Endothelial cell of umbilical vein (primary cell): Measurements from ENCODE around the gene POLE. TPM values are rescaled to one million over a fixed set of nuclear protein-coding genes. Genes with fewer than 3 reads are reported as not detected.

Source experiments
- BruUV-seq: library from RNA; stranded (reverse); fragments of 400-500 nt; replicated peaks from 2 replicates; lab custom pipeline; 2021; lab: Mats Ljungman, UMichigan
- CTCF ChIA-PET: fragments of 300-600, 350-600 bp; sonication (Branson Sonifier 250); formaldehyde crosslinking; loops from one replicate; lab custom pipeline; 2021; ENCODE audit warnings: antibody characterized with exemption, inconsistent platforms; lab: Charles Lee
- POLR2A ChIA-PET: fragments of 300-600, 350-600 bp; sonication (Branson Sonifier 250); formaldehyde crosslinking; loops from one replicate; lab custom pipeline; 2021; ENCODE audit warnings: antibody characterized with exemption, inconsistent platforms; lab: Charles Lee
- DNase-seq: peaks from one replicate; pipeline ENCODE4 v3.0.0-alpha.2; 2011; ENCODE audit warnings: low read depth, low spot score
- FAIRE-seq: peaks from 2 replicates; lab custom pipeline; 2011; peaks lifted over from hg19 to GRCh38; lab: Jason Lieb, UNC
- H2AFZ ChIP-seq: 2 replicates; pipeline ENCODE4 v1.6.0; 2012; ENCODE audit warnings: low read depth, low read length, control low read depth, inconsistent platforms
- H3K27ac ChIP-seq: 2 replicates; pipeline ENCODE4 v1.5.1; 2011; ENCODE audit warnings: low read depth, mild to moderate bottlenecking, control low read depth, low read length, moderate library complexity; ENCODE audit not compliant: insufficient read depth
- H3K27me3 ChIP-seq, 2 experiments: 2 replicates each; pipeline versions ENCODE4 v1.6.0 to v1.6.1; 2011; ENCODE audit warnings: low read length in 2 of 2, mixed read lengths in 1 of 2; ENCODE audit not compliant: control insufficient read depth in 2 of 2, insufficient read depth in 2 of 2
- H3K36me3 ChIP-seq, 2 experiments: 2 replicates in 1 of 2; 3 replicates in 1 of 2; pipeline ENCODE4 v1.5.1; 2011; ENCODE audit warnings: low read length in 2 of 2, mild to moderate bottlenecking in 1 of 2, moderate library complexity in 1 of 2; ENCODE audit not compliant: control insufficient read depth in 2 of 2, insufficient read depth in 2 of 2; ENCODE audit errors: extremely low read depth in 1 of 2
- H3K4me1 ChIP-seq: 3 replicates; pipeline ENCODE4 v1.5.1; 2011; ENCODE audit warnings: mild to moderate bottlenecking, low read length; ENCODE audit not compliant: control insufficient read depth, insufficient read depth; ENCODE audit errors: extremely low read depth
- H3K4me2 ChIP-seq: 2 replicates; pipeline ENCODE4 v1.6.1; 2011; ENCODE audit warnings: low read length, control low read depth, mixed read lengths; ENCODE audit not compliant: insufficient read depth
- H3K4me3 ChIP-seq, 3 experiments: fragments of 200-600 bp in 1 of 3; sonication (generic), shearing (Covaris generic) in 1 of 3; replicated peaks in 1 of 3; 2 replicates each; pipeline ENCODE4 v1.5.1; 2011 to 2016; ENCODE audit warnings: control low read depth in 3 of 3, low read length in 3 of 3, mild to moderate bottlenecking in 2 of 3, inconsistent platforms in 1 of 3, low read depth in 1 of 3, moderate library complexity in 1 of 3; ENCODE audit not compliant: insufficient read depth in 1 of 3
- H3K79me2 ChIP-seq: 2 replicates; pipeline ENCODE4 v1.6.0; 2012; ENCODE audit warnings: low read length, inconsistent platforms; ENCODE audit not compliant: control insufficient read depth, insufficient read depth
- H3K9ac ChIP-seq: replicated peaks from 2 replicates; pipeline ENCODE3; 2011; ENCODE audit warnings: low read length, control low read depth; ENCODE audit not compliant: insufficient read depth; ENCODE audit errors: extremely low read depth
- H3K9me1 ChIP-seq: replicated peaks from 3 replicates; pipeline ENCODE4 v1.6.0; 2011; ENCODE audit warnings: mild to moderate bottlenecking, low read length; ENCODE audit not compliant: control insufficient read depth, insufficient read depth; ENCODE audit errors: extremely low read depth
- H3K9me3 ChIP-seq: replicated peaks from 2 replicates; pipeline ENCODE4 v1.5.1; 2012; ENCODE audit warnings: low read length, inconsistent platforms; ENCODE audit not compliant: control insufficient read depth, insufficient read depth
- H4K20me1 ChIP-seq: replicated peaks from 2 replicates; pipeline ENCODE3; 2011; ENCODE audit warnings: mild to moderate bottlenecking, low read length; ENCODE audit not compliant: control insufficient read depth, insufficient read depth; ENCODE audit errors: extremely low read depth
- EZH2 ChIP-seq: IDR thresholded peaks from 2 replicates; pipeline ENCODE4 v1.6.1; 2012; ENCODE audit warnings: borderline replicate concordance, low read depth, mild to moderate bottlenecking, moderate library complexity, low read length, inconsistent platforms; ENCODE audit not compliant: severe bottlenecking
- FOS ChIP-seq: IDR thresholded peaks from 2 replicates; pipeline ENCODE4 v1.6.1; 2011; ENCODE audit warnings: mild to moderate bottlenecking, low read length, moderate library complexity, borderline replicate concordance; ENCODE audit not compliant: insufficient read depth
- GATA2 ChIP-seq: IDR thresholded peaks from 2 replicates; pipeline ENCODE4 v1.7.0; 2011; ENCODE audit warnings: low read depth, mild to moderate bottlenecking, moderate library complexity, mixed read lengths, low read length; ENCODE audit not compliant: insufficient read length, insufficient read depth
- JUN ChIP-seq: IDR thresholded peaks from 2 replicates; pipeline ENCODE4 v1.6.1; 2011; ENCODE audit warnings: borderline replicate concordance, low read depth; ENCODE audit not compliant: insufficient read length, insufficient read depth
- MYC ChIP-seq: IDR thresholded peaks from one replicate; pipeline ENCODE4 v1.6.1; 2011; ENCODE audit warnings: mild to moderate bottlenecking, low read depth, low read length
- POLR2A ChIP-seq: IDR thresholded peaks from 2 replicates; pipeline ENCODE4 v1.6.1; 2012; ENCODE audit warnings: low read depth, mild to moderate bottlenecking, control low read depth, low read length
- POLR2AphosphoS5 ChIP-seq: IDR thresholded peaks from 2 replicates; pipeline ENCODE4 v1.6.1; 2012; ENCODE audit warnings: low read depth, mild to moderate bottlenecking, control low read depth, low read length, moderate library complexity; ENCODE audit not compliant: insufficient read depth
- dilution Hi-C: fragments of 300-500 bp; cut with MboI; formaldehyde crosslinking; loops from one replicate; pipeline ENCODE4 v1.15.0; 2019; ENCODE audit warnings: low sequenced_read_pairs; ENCODE audit not compliant: extremely low pct_ligation_motif_present
- intact Hi-C: fragments of 100-400 bp; cut with micrococcal nuclease; formaldehyde crosslinking; loops from one replicate; pipeline ENCODE4 v1.10.0; 2022
- polyA plus RNA-seq, 4 experiments: library from polyadenylated mRNA; depleted of rRNA in 3 of 4; stranded (reverse) in 3 of 4; unstranded in 1 of 4; fragments of >200 nt; gene quantifications; 2 replicates each; pipeline versions ENCODE4 v1.2.1 to v1.2.3, GENCODE V29; 2011 to 2012; ENCODE audit warnings: missing spikeins in 1 of 4
- total RNA-seq: library from RNA; stranded (reverse); gene quantifications from 2 replicates; pipeline ENCODE4 v1.2.3, GENCODE V29; 2021
- TF ChIP-seq, protein P1 (sequence below), 2 donors: IDR thresholded peaks; 1 replicate in 1 of 2; 2 replicates in 1 of 2; pipeline ENCODE4 v1.5.1; 2011; ENCODE audit warnings: low read length in 2 of 2, mild to moderate bottlenecking in 2 of 2, moderate library complexity in 2 of 2, control low read depth in 1 of 2, inconsistent platforms in 1 of 2, low read depth in 1 of 2; ENCODE audit not compliant: insufficient read depth in 1 of 2; ENCODE audit errors: extremely low read depth in 1 of 2
- TF ChIP-seq, protein P2 (sequence below): IDR thresholded peaks from 2 replicates; pipeline ENCODE4 v1.6.1; 2011; ENCODE audit not compliant: insufficient read depth, insufficient read length

Gene POLE
- total and polyA plus RNA-seq, 2 donors (not counting 3 experiments of a cell fraction or from before 2014, with no cell fraction given) = 22.9 to 82.7 TPM

DNA sequence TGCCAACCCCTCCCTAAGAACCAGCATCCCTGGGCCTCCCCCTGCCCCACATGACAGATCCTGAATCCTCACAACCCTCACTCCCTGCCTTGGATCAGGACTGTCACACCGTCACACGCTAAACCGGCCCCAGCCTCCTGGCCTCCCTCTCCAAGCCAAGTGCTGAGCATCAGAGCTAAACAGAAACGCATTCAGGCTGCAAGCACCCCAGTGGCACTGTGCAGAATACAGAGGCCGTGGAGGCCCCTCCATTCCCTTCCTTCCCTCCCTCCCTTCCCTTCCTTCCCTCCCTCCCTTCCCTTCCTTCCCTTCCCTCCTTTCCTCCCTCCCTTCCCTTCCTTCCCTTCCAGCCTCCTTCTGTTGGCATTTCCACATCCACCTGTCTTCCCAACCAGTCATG is 12.6 kb downstream of the POLE start:
- dilution Hi-C loops = no loop called here
- no peak for TF ChIP-seq EZH2
- TF ChIP-seq POLR2A = no peak
- TF ChIP-seq, protein P1, sequence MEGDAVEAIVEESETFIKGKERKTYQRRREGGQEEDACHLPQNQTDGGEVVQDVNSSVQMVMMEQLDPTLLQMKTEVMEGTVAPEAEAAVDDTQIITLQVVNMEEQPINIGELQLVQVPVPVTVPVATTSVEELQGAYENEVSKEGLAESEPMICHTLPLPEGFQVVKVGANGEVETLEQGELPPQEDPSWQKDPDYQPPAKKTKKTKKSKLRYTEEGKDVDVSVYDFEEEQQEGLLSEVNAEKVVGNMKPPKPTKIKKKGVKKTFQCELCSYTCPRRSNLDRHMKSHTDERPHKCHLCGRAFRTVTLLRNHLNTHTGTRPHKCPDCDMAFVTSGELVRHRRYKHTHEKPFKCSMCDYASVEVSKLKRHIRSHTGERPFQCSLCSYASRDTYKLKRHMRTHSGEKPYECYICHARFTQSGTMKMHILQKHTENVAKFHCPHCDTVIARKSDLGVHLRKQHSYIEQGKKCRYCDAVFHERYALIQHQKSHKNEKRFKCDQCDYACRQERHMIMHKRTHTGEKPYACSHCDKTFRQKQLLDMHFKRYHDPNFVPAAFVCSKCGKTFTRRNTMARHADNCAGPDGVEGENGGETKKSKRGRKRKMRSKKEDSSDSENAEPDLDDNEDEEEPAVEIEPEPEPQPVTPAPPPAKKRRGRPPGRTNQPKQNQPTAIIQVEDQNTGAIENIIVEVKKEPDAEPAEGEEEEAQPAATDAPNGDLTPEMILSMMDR (IDR thresholded peaks at IDR 0.05; ENCODE audit: extremely low read depth in 1 of 2, insufficient read depth in 1 of 2, low read depth in 1 of 2, low read length in 2 of 2) = no peak
- H3K79me2 ChIP-seq = no peaks in the 10 kb centered on the region
- ChIA-PET CTCF (no interaction called here), POLR2A (no interaction called here)
- H3K27me3 ChIP-seq = no peaks in the 10 kb centered on the region
- BruUV-seq = no TSS peak
- peaks cover 2% of the 10 kb centered on the region for H3K4me1 ChIP-seq
- no peak for FAIRE-seq
- H4K20me1 ChIP-seq = no peaks in the 10 kb centered on the region
- no peaks in the 10 kb centered on the region for H3K9me3 ChIP-seq
- H2AFZ ChIP-seq = no peak overlapping the region
- no peaks in the 10 kb centered on the region for H3K9me1 ChIP-seq
- peaks cover 0 to 23% of the 10 kb centered on the region in 2 experiments for H3K36me3 ChIP-seq
- intact Hi-C loops = no loop called here
- no peak overlapping the region for H3K27ac ChIP-seq
- no peak overlapping the region for H3K4me2 ChIP-seq
- no peak for DNase-seq
- H3K4me3 ChIP-seq = no peak overlapping the region
- H3K9ac ChIP-seq = no peak overlapping the region

DNA sequence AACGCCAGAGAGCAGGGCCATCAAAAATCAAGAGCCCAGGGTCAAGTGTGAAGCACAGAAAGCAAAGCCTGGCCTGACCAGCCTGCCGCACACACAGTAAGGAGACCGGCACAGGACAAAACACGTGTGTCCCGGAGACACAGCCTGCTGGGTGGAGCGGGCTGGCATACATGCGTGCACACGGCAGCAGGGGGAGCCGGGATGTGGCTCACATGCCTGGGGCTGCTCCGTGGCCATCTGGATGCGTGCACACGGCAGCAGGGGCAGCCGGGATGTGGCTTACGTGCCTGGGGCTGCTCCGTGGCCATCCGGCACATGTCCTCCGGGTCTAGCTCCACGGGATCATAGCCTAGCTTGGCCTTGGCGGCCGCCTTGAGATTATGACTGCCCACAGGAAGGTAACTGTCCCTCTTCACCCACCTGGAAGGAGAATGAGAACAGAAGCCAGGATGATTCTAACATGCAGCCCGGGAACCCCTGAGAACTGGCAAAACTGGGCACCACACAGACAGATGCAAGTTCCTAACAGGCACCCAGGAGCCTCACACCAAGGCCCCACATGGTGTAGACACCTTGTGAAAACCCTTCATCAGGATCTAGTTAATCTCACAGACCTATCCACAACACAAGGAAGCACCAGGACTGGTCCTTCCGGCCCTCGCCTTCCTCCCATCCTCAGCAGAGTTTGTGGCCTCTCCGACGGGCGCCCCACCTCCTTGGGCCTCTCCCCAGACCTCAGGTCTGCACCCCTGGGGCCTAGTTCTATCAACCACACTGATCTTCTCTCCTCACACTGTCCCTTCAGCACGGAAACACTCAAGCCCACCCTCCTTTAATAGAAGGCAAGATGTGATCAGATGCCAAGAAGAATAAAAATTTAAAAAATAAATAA is 13.6 kb downstream of the POLE start:
- H3K4me2 ChIP-seq = no peak overlapping the region
- TF ChIP-seq MYC = no peak
- TF ChIP-seq GATA2 = no peak
- TF ChIP-seq, protein P1 (IDR thresholded peaks at IDR 0.05; ENCODE audit: extremely low read depth in 1 of 2, insufficient read depth in 1 of 2, low read depth in 1 of 2, low read length in 2 of 2) = no peak
- TF ChIP-seq, protein P2, sequence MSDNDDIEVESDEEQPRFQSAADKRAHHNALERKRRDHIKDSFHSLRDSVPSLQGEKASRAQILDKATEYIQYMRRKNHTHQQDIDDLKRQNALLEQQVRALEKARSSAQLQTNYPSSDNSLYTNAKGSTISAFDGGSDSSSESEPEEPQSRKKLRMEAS = no peak
- no peak for TF ChIP-seq POLR2AphosphoS5
- no peak for TF ChIP-seq JUN
- TF ChIP-seq POLR2A = no peak
- no peak for TF ChIP-seq FOS
- TF ChIP-seq EZH2 = no peak
- H3K4me3 ChIP-seq = no peak overlapping the region
- FAIRE-seq = no peak
- BruUV-seq = no TSS peak
- H2AFZ ChIP-seq = no peak overlapping the region
- CTCF ChIA-PET = no interaction called here
- no peak overlapping the region for H3K27ac ChIP-seq
- peaks cover 0 to 23% of the 10 kb centered on the region in 2 experiments for H3K36me3 ChIP-seq
- DNase-seq = no peak
- POLR2A ChIA-PET = no interaction called here
- no peaks in the 10 kb centered on the region for H3K9me1 ChIP-seq
- H3K79me2 ChIP-seq = no peaks in the 10 kb centered on the region
- dilution Hi-C loops = no loop called here
- H3K27me3 ChIP-seq = no peaks in the 10 kb centered on the region
- H3K4me1 ChIP-seq = peaks cover 3% of the 10 kb centered on the region
- H3K9me3 ChIP-seq = no peaks in the 10 kb centered on the region
- intact Hi-C loops = no loop called here
- H3K9ac ChIP-seq = no peak overlapping the region
- H4K20me1 ChIP-seq = no peaks in the 10 kb centered on the region
